Vagina (tissue), 2 donors: ENCODE results near the gene CLIC6. TPM values are rescaled to one million over a fixed set of nuclear protein-coding genes. Genes with fewer than 3 reads are reported as not detected.
"Not testable (repeated sequence)": the region's sequence is repeated elsewhere in the genome, so short reads cannot be mapped to it uniquely, and the experiment has no call there.

Source experiments
- DNase-seq, 2 donors: peaks; one replicate each; pipeline ENCODE4 v3.0.0-alpha.2; 2017; ENCODE audit errors: extremely low spot score in 2 of 2
- H3K27ac ChIP-seq: fragments of 200-600 bp; sonication (generic); one replicate; pipeline ENCODE4 v1.5.1; 2019
- H3K27me3 ChIP-seq: fragments of 200-600 bp; sonication (generic); one replicate; pipeline ENCODE4 v1.5.1; 2019
- H3K36me3 ChIP-seq, 2 donors: fragments of 200-600 bp; sonication (generic); one replicate each; pipeline ENCODE4 v1.5.1; 2017 to 2019
- H3K4me1 ChIP-seq: fragments of 200-600 bp; sonication (generic); one replicate; pipeline ENCODE4 v1.5.1; 2019
- H3K4me3 ChIP-seq, 2 donors: fragments of 200-600 bp; sonication (generic); 1 replicate in 1 of 2; 2 replicates in 1 of 2; pipeline ENCODE4 v1.5.1; 2016 to 2019
- H3K9me3 ChIP-seq: fragments of 200-600 bp; sonication (generic); one replicate; pipeline ENCODE4 v1.5.1; 2019
- CTCF ChIP-seq, 3 experiments: fragments of 450-650 bp in 2 of 3; fragments of 200-600 bp in 1 of 3; sonication (generic) in 1 of 3; IDR thresholded peaks; one replicate each; pipeline ENCODE4 v1.5.1; 2017 to 2019; ENCODE audit warnings: antibody characterized with exemption in 3 of 3, mild to moderate bottlenecking in 2 of 3, moderate library complexity in 2 of 3
- POLR2A ChIP-seq, 2 donors: fragments of 450-650 bp; IDR thresholded peaks; one replicate each; pipeline ENCODE4 v1.6.1; 2017; ENCODE audit warnings: antibody characterized with exemption in 2 of 2, mild to moderate bottlenecking in 2 of 2, moderate library complexity in 2 of 2
- POLR2AphosphoS5 ChIP-seq, 2 donors: sonication (generic); formaldehyde crosslinking; IDR thresholded peaks; one replicate each; pipeline ENCODE4 v1.9.0; 2017; ENCODE audit warnings: antibody characterized with exemption in 2 of 2, mild to moderate bottlenecking in 2 of 2, low read depth in 1 of 2; ENCODE audit not compliant: insufficient read depth in 1 of 2
- intact Hi-C: fragments of 100-400 bp; cut with DNase I; formaldehyde crosslinking; loops from one replicate; pipeline ENCODE4 v1.15.1; 2023
- total RNA-seq: library from RNA; depleted of rRNA; stranded (reverse); fragments of >200 nt; gene quantifications from one replicate; pipeline ENCODE4 v1.2.3, GENCODE V29; 2016

Gene CLIC6
- total RNA-seq, 1 donor from 2014 or later: 8.3 TPM

- Histone ChIP-seq H3K4me1 (peaks cover 27% of the 10 kb centered on the region), H3K27ac (no peak overlapping the region), H3K27me3 (no peaks in the 10 kb centered on the region), H3K9me3 (no peaks in the 10 kb centered on the region), H3K4me3 (no peak overlapping the region), H3K36me3 (no peaks in the 10 kb centered on the region)
- no peak for DNase-seq
- no peak for TF ChIP-seq CTCF (IDR thresholded peaks at IDR 0.05)
- no peak for TF ChIP-seq POLR2AphosphoS5 (IDR thresholded peaks at IDR 0.05; ENCODE audit: insufficient read depth in 1 of 2, low read depth in 1 of 2)
- TF ChIP-seq POLR2A (IDR thresholded peaks at IDR 0.05): no peak
- intact Hi-C loops: no loop called here
Observed at GRCh38 chr21:34707876-34708325, 39.1 kb downstream of the CLIC6 start.

GRCh38 chr21:34713621-34714020 lies 44.8 kb downstream of the CLIC6 start:
- Histone ChIP-seq H3K4me3 (no peak overlapping the region), H3K27ac (no peak overlapping the region), H3K4me1 (no peaks in the 10 kb centered on the region), H3K36me3 (no peaks in the 10 kb centered on the region), H3K9me3 (no peaks in the 10 kb centered on the region), H3K27me3 (no peaks in the 10 kb centered on the region)
- intact Hi-C loops: no loop called here
- TF ChIP-seq POLR2A (IDR thresholded peaks at IDR 0.05) (no peak), CTCF (IDR thresholded peaks at IDR 0.05) (no peak), POLR2AphosphoS5 (IDR thresholded peaks at IDR 0.05; ENCODE audit: insufficient read depth in 1 of 2, low read depth in 1 of 2) (no peak)
- no peak for DNase-seq

- H3K27ac ChIP-seq: no peak overlapping the region
- H3K4me1 ChIP-seq: no peaks in the 10 kb centered on the region
- no peak for DNase-seq
- H3K27me3 ChIP-seq: no peaks in the 10 kb centered on the region
- H3K9me3 ChIP-seq: no peaks in the 10 kb centered on the region
- TF ChIP-seq CTCF (IDR thresholded peaks at IDR 0.05): no peak
- no peak for TF ChIP-seq POLR2AphosphoS5 (IDR thresholded peaks at IDR 0.05; ENCODE audit: insufficient read depth in 1 of 2, low read depth in 1 of 2)
- no peak for TF ChIP-seq POLR2A (IDR thresholded peaks at IDR 0.05)
- H3K36me3 ChIP-seq: no peaks in the 10 kb centered on the region
- no peak overlapping the region for H3K4me3 ChIP-seq
- intact Hi-C loops: no loop called here
Observed at GRCh38 chr21:34715518-34715917, 46.7 kb downstream of the CLIC6 start.

GRCh38 chr21:34715985-34716596 lies 47.3 kb downstream of the CLIC6 start:
- TF ChIP-seq CTCF (IDR thresholded peaks at IDR 0.05) (no peak), POLR2A (IDR thresholded peaks at IDR 0.05) (no peak), POLR2AphosphoS5 (IDR thresholded peaks at IDR 0.05; ENCODE audit: insufficient read depth in 1 of 2, low read depth in 1 of 2) (no peak)
- DNase-seq: no peak
- H3K27me3 ChIP-seq: no peaks in the 10 kb centered on the region
- no peak overlapping the region for H3K27ac ChIP-seq
- H3K9me3 ChIP-seq: no peaks in the 10 kb centered on the region
- H3K36me3 ChIP-seq: no peaks in the 10 kb centered on the region
- intact Hi-C loops: no loop called here
- no peaks in the 10 kb centered on the region for H3K4me1 ChIP-seq
- no peak overlapping the region for H3K4me3 ChIP-seq

- H3K36me3 ChIP-seq, H3K27ac ChIP-seq, intact Hi-C loops, H3K4me3 ChIP-seq, H3K9me3 ChIP-seq, DNase-seq, H3K27me3 ChIP-seq, H3K4me1 ChIP-seq: not testable (repeated sequence)
Observed at GRCh38 chr21:34718529-34718928, 49.7 kb downstream of the CLIC6 start.
